Caco-2 (cell line): ENCODE data around the gene AKAP6. TPM values are rescaled to one million over a fixed set of nuclear protein-coding genes. Genes with fewer than 3 reads are reported as not detected.

Experiments
- BruUV-seq: library from RNA; stranded (reverse); fragments of 400-500 nt; replicated peaks from 2 replicates; lab custom pipeline; 2021; lab: Mats Ljungman, UMichigan
- CTCF ChIA-PET: fragments of 300-600 bp; sonication (Branson Sonifier 250); formaldehyde crosslinking; loops from one replicate; lab custom pipeline; 2022; ENCODE audit warnings: antibody characterized with exemption; lab: Charles Lee
- POLR2A ChIA-PET: fragments of 300-600 bp; sonication (Branson Sonifier 250); formaldehyde crosslinking; loops from one replicate; lab custom pipeline; 2022; ENCODE audit warnings: antibody characterized with exemption; lab: Charles Lee
- DNase-seq, 2 experiments: peaks; one replicate each; pipeline versions ENCODE4 v3.0.0 to v3.0.0-alpha.2; 2020 to 2022
- H3K27me3 ChIP-seq: replicated peaks from 2 replicates; pipeline ENCODE4 v1.6.0; 2011; ENCODE audit warnings: low read length; ENCODE audit not compliant: control insufficient read depth, insufficient read depth
- H3K36me3 ChIP-seq: 2 replicates; pipeline ENCODE4 v1.5.1; 2011; ENCODE audit warnings: low read length; ENCODE audit not compliant: control insufficient read depth, insufficient read depth
- H3K4me1 ChIP-seq: fragments of 250-450 bp; sonication (Bioruptor Pico); 2 replicates; pipeline ENCODE4 v1.5.1; 2020; ENCODE audit warnings: mild to moderate bottlenecking
- H3K4me3 ChIP-seq: 2 replicates; pipeline ENCODE4 v1.5.1; 2011; ENCODE audit warnings: low read depth, mild to moderate bottlenecking, control low read depth, low read length
- H3K9me3 ChIP-seq: fragments of 250-450 bp; sonication (Bioruptor Pico); 2 replicates; pipeline ENCODE4 v1.5.1; 2020; ENCODE audit warnings: mild to moderate bottlenecking, moderate library complexity
- H3K27ac Mint-ChIP-seq: one replicate; pipeline ENCODE4 v1.8.0; 2022; ENCODE audit warnings: mixed read lengths; ENCODE audit not compliant: unreplicated experiment
- H3K27me3 Mint-ChIP-seq: one replicate; pipeline ENCODE4 v1.8.0; 2022; ENCODE audit warnings: mixed read lengths; ENCODE audit not compliant: insufficient read depth, unreplicated experiment
- H3K36me3 Mint-ChIP-seq: one replicate; pipeline ENCODE4 v1.8.0; 2022; ENCODE audit warnings: mild to moderate bottlenecking, mixed read lengths; ENCODE audit not compliant: insufficient read depth, unreplicated experiment
- H3K4me1 Mint-ChIP-seq: one replicate; pipeline ENCODE4 v1.8.0; 2022; ENCODE audit warnings: low read depth, mixed read lengths; ENCODE audit not compliant: unreplicated experiment
- H3K4me3 Mint-ChIP-seq: one replicate; pipeline ENCODE4 v1.8.0; 2022; ENCODE audit warnings: mild to moderate bottlenecking, moderate library complexity, mixed read lengths; ENCODE audit not compliant: unreplicated experiment
- H3K9me3 Mint-ChIP-seq: one replicate; pipeline ENCODE4 v1.8.0; 2022; ENCODE audit warnings: mixed read lengths; ENCODE audit not compliant: unreplicated experiment
- CTCF ChIP-seq, 2 experiments: fragments of 200-600 bp in 1 of 2; IDR thresholded peaks; 1 replicate in 1 of 2; 2 replicates in 1 of 2; pipeline versions ENCODE4 v1.5.1 to v1.8.0; 2011 to 2022; ENCODE audit warnings: antibody characterized with exemption in 1 of 2, control low read depth in 1 of 2, inconsistent platforms in 1 of 2, low read depth in 1 of 2, low read length in 1 of 2, mild to moderate bottlenecking in 1 of 2, moderate library complexity in 1 of 2; ENCODE audit not compliant: insufficient read depth in 1 of 2, severe bottlenecking in 1 of 2, unreplicated experiment in 1 of 2
- intact Hi-C: fragments of 100-400 bp; cut with micrococcal nuclease; formaldehyde crosslinking; loops from one replicate; pipeline ENCODE4 v1.10.0; 2022; ENCODE audit not compliant: unreplicated experiment
- total RNA-seq: library from RNA; stranded (reverse); gene quantifications from 2 replicates; pipeline ENCODE4 v1.2.3, GENCODE V29; 2022

AKAP6 gene
- total RNA-seq, 1 experiment from 2014 or later = 3.0 TPM

GRCh38 chr14:32534145-32534544 lies 205.0 kb downstream of the AKAP6 start:
- Mint-ChIP-seq H3K27ac (no peak overlapping the region), H3K4me3 (no peak overlapping the region), H3K4me1 (no peaks in the 10 kb centered on the region), H3K9me3 (no peaks in the 10 kb centered on the region), H3K27me3 (no peaks in the 10 kb centered on the region), H3K36me3 (no peaks in the 10 kb centered on the region)
- H3K4me1 ChIP-seq = no peaks in the 10 kb centered on the region
- BruUV-seq = no TSS peak
- no peaks in the 10 kb centered on the region for H3K36me3 ChIP-seq
- intact Hi-C loops = no loop called here
- H3K27me3 ChIP-seq = no peaks in the 10 kb centered on the region
- ChIA-PET POLR2A (no interaction called here), CTCF (no interaction called here)
- no peak for TF ChIP-seq CTCF (IDR thresholded peaks at IDR 0.05; ENCODE audit: insufficient read depth in 1 of 2, low read depth in 1 of 2, low read length in 1 of 2, severe bottlenecking in 1 of 2, unreplicated experiment in 1 of 2)
- H3K4me3 ChIP-seq = no peak overlapping the region
- no peak for DNase-seq
- no peaks in the 10 kb centered on the region for H3K9me3 ChIP-seq

- no peak for DNase-seq
- H3K27ac Mint-ChIP-seq = no peak overlapping the region
- POLR2A ChIA-PET = no interaction called here
- H3K36me3 Mint-ChIP-seq = no peaks in the 10 kb centered on the region
- CTCF ChIA-PET = no interaction called here
- Histone ChIP-seq H3K4me1 (no peaks in the 10 kb centered on the region), H3K9me3 (no peaks in the 10 kb centered on the region), H3K27me3 (no peaks in the 10 kb centered on the region), H3K4me3 (no peak overlapping the region), H3K36me3 (no peaks in the 10 kb centered on the region)
- H3K4me3 Mint-ChIP-seq = no peak overlapping the region
- intact Hi-C loops = no loop called here
- BruUV-seq = no TSS peak
- no peaks in the 10 kb centered on the region for H3K9me3 Mint-ChIP-seq
- no peaks in the 10 kb centered on the region for H3K4me1 Mint-ChIP-seq
- TF ChIP-seq CTCF (IDR thresholded peaks at IDR 0.05; ENCODE audit: insufficient read depth in 1 of 2, low read depth in 1 of 2, low read length in 1 of 2, severe bottlenecking in 1 of 2, unreplicated experiment in 1 of 2) = no peak
- H3K27me3 Mint-ChIP-seq = no peaks in the 10 kb centered on the region
These were observed 207.1 kb downstream of the AKAP6 start for GRCh38 chr14:32536175-32536574.

- H3K36me3 ChIP-seq = no peaks in the 10 kb centered on the region
- TF ChIP-seq CTCF (IDR thresholded peaks at IDR 0.05; ENCODE audit: insufficient read depth in 1 of 2, low read depth in 1 of 2, low read length in 1 of 2, severe bottlenecking in 1 of 2, unreplicated experiment in 1 of 2) = no peak
- no peaks in the 10 kb centered on the region for H3K9me3 ChIP-seq
- CTCF ChIA-PET = no interaction called here
- no peaks in the 10 kb centered on the region for H3K27me3 Mint-ChIP-seq
- H3K27me3 ChIP-seq = no peaks in the 10 kb centered on the region
- H3K27ac Mint-ChIP-seq = no peak overlapping the region
- no peaks in the 10 kb centered on the region for H3K9me3 Mint-ChIP-seq
- POLR2A ChIA-PET = no interaction called here
- no peak for DNase-seq
- intact Hi-C loops = no loop called here
- no peaks in the 10 kb centered on the region for H3K4me1 Mint-ChIP-seq
- no peaks in the 10 kb centered on the region for H3K36me3 Mint-ChIP-seq
- H3K4me3 Mint-ChIP-seq = no peak overlapping the region
- no peaks in the 10 kb centered on the region for H3K4me1 ChIP-seq
- no peak overlapping the region for H3K4me3 ChIP-seq
- no TSS peak for BruUV-seq
These were observed 208.1 kb downstream of the AKAP6 start for GRCh38 chr14:32537166-32537565.
